HepG2 (cell line): ENCODE data around the gene KCNK17. TPM values are rescaled to one million over a fixed set of nuclear protein-coding genes. Genes with fewer than 3 reads are reported as not detected.

Source experiments
- AKAP8 ChIP-seq: sonication (generic); formaldehyde crosslinking; IDR thresholded peaks from 2 replicates; pipeline ENCODE4 v1.5.1; 2020; ENCODE audit warnings: mild to moderate bottlenecking, missing genetic modification reagents
- ATRX ChIP-seq: sonication (generic); formaldehyde crosslinking; IDR thresholded peaks from 2 replicates; pipeline ENCODE4 v1.4.0; 2020; ENCODE audit warnings: missing genetic modification reagents, borderline replicate concordance
- HCFC1 ChIP-seq: fragments of 150-350 bp; IDR thresholded peaks from 2 replicates; pipeline ENCODE4 v1.6.1; 2014; ENCODE audit warnings: low read depth, low read length
- HIVEP1 ChIP-seq: sonication (generic); formaldehyde crosslinking; IDR thresholded peaks from 2 replicates; pipeline ENCODE4 v1.4.0; 2020; ENCODE audit warnings: mild to moderate bottlenecking, missing genetic modification reagents
- HOMEZ ChIP-seq: IDR thresholded peaks from 2 replicates; pipeline ENCODE4 v1.6.1; 2016; ENCODE audit warnings: low read depth
- KAT7 ChIP-seq: IDR thresholded peaks from 2 replicates; pipeline ENCODE4 v1.6.1; 2018; ENCODE audit warnings: borderline replicate concordance, missing compliant biosample characterization
- NFIC ChIP-seq: IDR thresholded peaks from 2 replicates; pipeline ENCODE4 v1.6.1; 2012; ENCODE audit warnings: mild to moderate bottlenecking, low read length, inconsistent platforms
- NR0B2 ChIP-seq: sonication (generic); formaldehyde crosslinking; IDR thresholded peaks from 2 replicates; pipeline ENCODE4 v1.4.0; 2020; ENCODE audit warnings: mild to moderate bottlenecking, missing genetic modification reagents
- TOE1 ChIP-seq: sonication (generic); formaldehyde crosslinking; IDR thresholded peaks from 2 replicates; pipeline ENCODE4 v1.4.0; 2020; ENCODE audit warnings: mild to moderate bottlenecking, missing genetic modification reagents
- ZFY ChIP-seq: sonication (generic); formaldehyde crosslinking; IDR thresholded peaks from 2 replicates; pipeline ENCODE4 v1.4.0; 2020; ENCODE audit warnings: missing genetic modification reagents
- ZNF501 ChIP-seq: sonication (generic); formaldehyde crosslinking; IDR thresholded peaks from 2 replicates; pipeline ENCODE4 v1.5.1; 2020; ENCODE audit warnings: mild to moderate bottlenecking, moderate library complexity, missing genetic modification reagents
- ZNF556 ChIP-seq: sonication (generic); formaldehyde crosslinking; IDR thresholded peaks from 2 replicates; pipeline ENCODE4 v1.4.0; 2020; ENCODE audit warnings: mild to moderate bottlenecking, missing genetic modification reagents, borderline replicate concordance
- ZNF792 ChIP-seq: IDR thresholded peaks from 2 replicates; pipeline ENCODE4 v1.6.1; 2016
- ZNF841 ChIP-seq: sonication (generic); formaldehyde crosslinking; IDR thresholded peaks from 2 replicates; pipeline ENCODE4 v1.8.1; 2023; ENCODE audit warnings: missing genetic modification reagents, borderline replicate concordance
- polyA plus RNA-seq, 8 experiments: library from polyadenylated mRNA; depleted of rRNA in 3 of 8; stranded (reverse) in 7 of 8; unstranded in 1 of 8; fragments of >200 nt; fragmentation: Illumina TruSeq in 4 of 8; extraction: Trizol in 4 of 8; gene quantifications; 2 replicates each; pipeline versions ENCODE4 v1.2.1 to v1.2.3, GENCODE V29; 2011 to 2016; ENCODE audit warnings: low read depth in 4 of 8, missing spikeins in 1 of 8, mixed read lengths in 1 of 8; ENCODE audit not compliant: insufficient read depth in 1 of 8
- total RNA-seq, 5 experiments: library from RNA; depleted of rRNA; stranded (reverse); fragments of >200 nt; fragmentation: Illumina TruSeq; extraction: Trizol; gene quantifications; 2 replicates each; pipeline ENCODE4 v1.2.3, GENCODE V29; 2016; ENCODE audit warnings: low read depth in 1 of 5
- TF ChIP-seq, protein P1 (sequence below): sonication (generic); formaldehyde crosslinking; conservative IDR thresholded peaks from 2 replicates; pipeline ENCODE4 v1.8.1; 2023; ENCODE audit warnings: missing genetic modification reagents
- TF ChIP-seq, protein P2 (sequence below): sonication (generic); formaldehyde crosslinking; IDR thresholded peaks from 2 replicates; pipeline ENCODE4 v1.5.0; 2020; ENCODE audit warnings: missing genetic modification reagents, mild to moderate bottlenecking, borderline replicate concordance
- TF ChIP-seq, protein P3 (sequence below): sonication (generic); formaldehyde crosslinking; IDR thresholded peaks from 2 replicates; pipeline ENCODE4 v1.5.0; 2020; ENCODE audit warnings: mild to moderate bottlenecking, missing genetic modification reagents, borderline replicate concordance

KCNK17 gene
- total and polyA plus RNA-seq, 2 of the 13 experiments (the other 11 are each of a cell fraction or from before 2014, with no cell fraction given): not detected

- no peak for TF ChIP-seq ZFY (CRISPR knock-in tag)
- no peak for TF ChIP-seq AKAP8 (CRISPR knock-in tag)
- no peak for TF ChIP-seq ZNF841
- TF ChIP-seq ZNF556 (CRISPR knock-in tag): no peak
- TF ChIP-seq ZNF792: no peak
- no peak for TF ChIP-seq NFIC
- TF ChIP-seq ATRX (CRISPR knock-in tag): no peak
- TF ChIP-seq NR0B2 (CRISPR knock-in tag): no peak
- no peak for TF ChIP-seq KAT7 (CRISPR knock-in tag)
- no peak for TF ChIP-seq HIVEP1 (CRISPR knock-in tag)
- no peak for TF ChIP-seq HCFC1
- TF ChIP-seq, protein P1, sequence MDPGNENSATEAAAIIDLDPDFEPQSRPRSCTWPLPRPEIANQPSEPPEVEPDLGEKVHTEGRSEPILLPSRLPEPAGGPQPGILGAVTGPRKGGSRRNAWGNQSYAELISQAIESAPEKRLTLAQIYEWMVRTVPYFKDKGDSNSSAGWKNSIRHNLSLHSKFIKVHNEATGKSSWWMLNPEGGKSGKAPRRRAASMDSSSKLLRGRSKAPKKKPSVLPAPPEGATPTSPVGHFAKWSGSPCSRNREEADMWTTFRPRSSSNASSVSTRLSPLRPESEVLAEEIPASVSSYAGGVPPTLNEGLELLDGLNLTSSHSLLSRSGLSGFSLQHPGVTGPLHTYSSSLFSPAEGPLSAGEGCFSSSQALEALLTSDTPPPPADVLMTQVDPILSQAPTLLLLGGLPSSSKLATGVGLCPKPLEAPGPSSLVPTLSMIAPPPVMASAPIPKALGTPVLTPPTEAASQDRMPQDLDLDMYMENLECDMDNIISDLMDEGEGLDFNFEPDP (CRISPR knock-in tag): no peak
- peak; percentile 33; the same call in 1 of the 2 replicates for TF ChIP-seq ZNF501 (CRISPR knock-in tag)
- TF ChIP-seq, protein P2, sequence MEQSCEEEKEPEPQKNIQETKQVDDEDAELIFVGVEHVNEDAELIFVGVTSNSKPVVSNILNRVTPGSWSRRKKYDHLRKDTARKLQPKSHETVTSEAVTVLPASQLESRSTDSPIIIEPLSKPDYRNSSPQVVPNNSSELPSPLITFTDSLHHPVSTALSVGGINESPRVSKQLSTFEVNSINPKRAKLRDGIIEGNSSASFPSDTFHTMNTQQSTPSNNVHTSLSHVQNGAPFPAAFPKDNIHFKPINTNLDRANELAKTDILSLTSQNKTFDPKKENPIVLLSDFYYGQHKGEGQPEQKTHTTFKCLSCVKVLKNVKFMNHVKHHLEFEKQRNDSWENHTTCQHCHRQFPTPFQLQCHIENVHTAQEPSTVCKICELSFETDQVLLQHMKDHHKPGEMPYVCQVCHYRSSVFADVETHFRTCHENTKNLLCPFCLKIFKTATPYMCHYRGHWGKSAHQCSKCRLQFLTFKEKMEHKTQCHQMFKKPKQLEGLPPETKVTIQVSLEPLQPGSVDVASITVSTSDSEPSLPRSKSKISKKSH (CRISPR knock-in tag): no peak
- TF ChIP-seq, protein P3, sequence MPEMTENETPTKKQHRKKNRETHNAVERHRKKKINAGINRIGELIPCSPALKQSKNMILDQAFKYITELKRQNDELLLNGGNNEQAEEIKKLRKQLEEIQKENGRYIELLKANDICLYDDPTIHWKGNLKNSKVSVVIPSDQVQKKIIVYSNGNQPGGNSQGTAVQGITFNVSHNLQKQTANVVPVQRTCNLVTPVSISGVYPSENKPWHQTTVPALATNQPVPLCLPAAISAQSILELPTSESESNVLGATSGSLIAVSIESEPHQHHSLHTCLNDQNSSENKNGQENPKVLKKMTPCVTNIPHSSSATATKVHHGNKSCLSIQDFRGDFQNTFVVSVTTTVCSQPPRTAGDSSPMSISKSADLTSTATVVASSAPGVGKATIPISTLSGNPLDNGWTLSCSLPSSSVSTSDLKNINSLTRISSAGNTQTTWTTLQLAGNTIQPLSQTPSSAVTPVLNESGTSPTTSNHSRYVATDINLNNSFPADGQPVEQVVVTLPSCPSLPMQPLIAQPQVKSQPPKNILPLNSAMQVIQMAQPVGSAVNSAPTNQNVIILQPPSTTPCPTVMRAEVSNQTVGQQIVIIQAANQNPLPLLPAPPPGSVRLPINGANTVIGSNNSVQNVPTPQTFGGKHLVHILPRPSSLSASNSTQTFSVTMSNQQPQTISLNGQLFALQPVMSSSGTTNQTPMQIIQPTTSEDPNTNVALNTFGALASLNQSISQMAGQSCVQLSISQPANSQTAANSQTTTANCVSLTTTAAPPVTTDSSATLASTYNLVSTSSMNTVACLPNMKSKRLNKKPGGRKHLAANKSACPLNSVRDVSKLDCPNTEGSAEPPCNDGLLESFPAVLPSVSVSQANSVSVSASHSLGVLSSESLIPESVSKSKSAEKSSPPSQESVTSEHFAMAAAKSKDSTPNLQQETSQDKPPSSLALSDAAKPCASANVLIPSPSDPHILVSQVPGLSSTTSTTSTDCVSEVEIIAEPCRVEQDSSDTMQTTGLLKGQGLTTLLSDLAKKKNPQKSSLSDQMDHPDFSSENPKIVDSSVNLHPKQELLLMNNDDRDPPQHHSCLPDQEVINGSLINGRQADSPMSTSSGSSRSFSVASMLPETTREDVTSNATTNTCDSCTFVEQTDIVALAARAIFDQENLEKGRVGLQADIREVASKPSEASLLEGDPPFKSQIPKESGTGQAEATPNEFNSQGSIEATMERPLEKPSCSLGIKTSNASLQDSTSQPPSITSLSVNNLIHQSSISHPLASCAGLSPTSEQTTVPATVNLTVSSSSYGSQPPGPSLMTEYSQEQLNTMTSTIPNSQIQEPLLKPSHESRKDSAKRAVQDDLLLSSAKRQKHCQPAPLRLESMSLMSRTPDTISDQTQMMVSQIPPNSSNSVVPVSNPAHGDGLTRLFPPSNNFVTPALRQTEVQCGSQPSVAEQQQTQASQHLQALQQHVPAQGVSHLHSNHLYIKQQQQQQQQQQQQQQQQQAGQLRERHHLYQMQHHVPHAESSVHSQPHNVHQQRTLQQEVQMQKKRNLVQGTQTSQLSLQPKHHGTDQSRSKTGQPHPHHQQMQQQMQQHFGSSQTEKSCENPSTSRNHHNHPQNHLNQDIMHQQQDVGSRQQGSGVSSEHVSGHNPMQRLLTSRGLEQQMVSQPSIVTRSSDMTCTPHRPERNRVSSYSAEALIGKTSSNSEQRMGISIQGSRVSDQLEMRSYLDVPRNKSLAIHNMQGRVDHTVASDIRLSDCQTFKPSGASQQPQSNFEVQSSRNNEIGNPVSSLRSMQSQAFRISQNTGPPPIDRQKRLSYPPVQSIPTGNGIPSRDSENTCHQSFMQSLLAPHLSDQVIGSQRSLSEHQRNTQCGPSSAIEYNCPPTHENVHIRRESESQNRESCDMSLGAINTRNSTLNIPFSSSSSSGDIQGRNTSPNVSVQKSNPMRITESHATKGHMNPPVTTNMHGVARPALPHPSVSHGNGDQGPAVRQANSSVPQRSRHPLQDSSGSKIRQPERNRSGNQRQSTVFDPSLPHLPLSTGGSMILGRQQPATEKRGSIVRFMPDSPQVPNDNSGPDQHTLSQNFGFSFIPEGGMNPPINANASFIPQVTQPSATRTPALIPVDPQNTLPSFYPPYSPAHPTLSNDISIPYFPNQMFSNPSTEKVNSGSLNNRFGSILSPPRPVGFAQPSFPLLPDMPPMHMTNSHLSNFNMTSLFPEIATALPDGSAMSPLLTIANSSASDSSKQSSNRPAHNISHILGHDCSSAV (CRISPR knock-in tag): no peak
- TF ChIP-seq TOE1 (CRISPR knock-in tag): no peak
- no peak for TF ChIP-seq HOMEZ
Measured at GRCh38 chr6:39347906-39348585, 33.8 kb upstream of the KCNK17 start (continued).
